GM04504 (cell line): ENCODE results near the gene CDC42.

Experiments used
- DNase-seq: peaks from one replicate; pipeline ENCODE4 v3.0.0-alpha.2; 2012; ENCODE audit warnings: low read depth

Gene CDC42

DNA sequence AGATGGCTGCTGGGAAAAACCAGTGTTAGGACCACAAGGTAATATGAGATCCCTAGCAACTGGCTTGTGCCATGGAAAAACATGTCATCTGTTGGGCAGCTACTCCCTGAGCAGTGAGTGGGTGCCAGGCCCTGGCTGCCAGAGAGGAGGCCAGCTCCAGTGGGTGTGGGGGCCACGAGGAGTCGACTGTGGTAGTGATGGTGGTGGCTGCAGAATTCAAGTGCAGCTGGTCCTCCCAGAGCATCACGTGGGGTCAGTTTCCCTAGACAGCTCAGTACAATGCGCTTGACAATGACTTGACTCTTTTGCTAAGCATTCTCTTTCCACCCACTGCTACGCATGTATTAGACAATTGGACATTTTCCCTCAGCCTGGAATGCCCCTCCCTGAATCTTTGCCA is 14.5 kb upstream of the CDC42 start:
- DNase-seq, result no peak

DNA sequence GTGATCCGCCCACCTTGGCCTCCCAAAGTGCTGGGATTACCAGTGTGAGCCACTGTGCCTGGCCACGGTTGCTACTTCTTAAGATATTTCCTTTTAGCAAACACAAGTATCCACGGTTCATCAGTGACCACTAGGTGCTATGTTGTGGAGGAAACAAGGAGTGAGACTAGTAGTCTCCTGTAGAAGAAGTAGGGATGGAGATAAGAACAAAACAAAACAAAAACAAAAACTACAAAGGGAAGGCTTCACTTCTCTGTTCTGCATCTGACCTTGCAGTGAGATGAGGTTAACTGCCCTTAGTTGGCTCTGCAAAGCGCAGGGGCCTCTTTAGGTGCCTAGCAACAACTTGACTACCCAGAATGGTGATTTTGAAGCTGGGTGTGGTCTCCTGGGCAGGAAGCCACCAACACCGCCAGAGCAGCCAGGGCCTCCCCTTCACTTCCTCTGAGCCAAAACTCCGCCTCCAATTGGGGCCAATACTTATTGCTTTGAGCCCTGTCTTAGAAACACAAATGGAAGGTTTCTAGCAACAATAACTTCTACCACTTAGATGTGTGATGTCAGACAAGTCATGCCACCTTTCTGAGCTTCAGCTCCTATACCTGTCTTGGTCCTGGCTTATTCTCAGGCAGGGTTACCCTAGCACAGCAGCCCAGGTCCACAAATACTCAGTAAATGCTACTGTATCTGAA is 12.8 kb upstream of the CDC42 start:
- no peak for DNase-seq

DNA sequence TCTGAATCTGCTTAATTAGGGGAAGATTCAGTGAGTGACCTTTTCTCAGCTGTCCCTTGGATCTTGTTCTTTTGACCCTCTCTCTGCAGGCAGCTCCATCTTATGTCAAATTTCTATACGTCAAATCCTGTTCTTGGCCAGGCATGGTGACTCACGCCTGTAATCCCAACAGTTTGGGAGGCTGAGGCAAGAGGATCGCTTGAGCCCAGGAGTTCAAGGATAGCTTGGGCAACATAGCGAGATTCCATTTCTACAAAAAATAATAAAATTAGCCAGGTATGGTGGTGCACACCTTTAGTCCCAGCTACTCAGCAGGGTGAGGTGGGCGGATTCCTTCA is 12.3 kb upstream of the CDC42 start:
- DNase-seq, result no peak

DNA sequence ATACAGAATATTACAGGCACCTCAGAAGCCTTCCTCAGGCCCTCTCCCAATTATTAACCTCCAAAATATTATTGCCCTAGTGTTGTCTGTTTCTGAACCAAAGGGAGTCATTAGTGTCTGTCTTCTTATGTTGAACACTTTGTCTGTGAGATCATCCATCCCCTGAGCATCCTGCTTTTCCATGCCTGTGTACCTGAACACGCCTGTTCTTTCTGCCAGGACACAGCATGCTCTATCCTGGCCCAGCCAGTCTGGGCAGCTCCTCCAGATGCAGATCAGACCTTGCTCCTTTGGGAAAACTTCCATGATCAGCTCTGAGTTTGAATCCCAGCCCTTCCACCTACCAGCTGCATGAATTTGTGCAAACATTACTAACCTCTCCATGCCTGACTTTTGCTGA is 11.0 kb upstream of the CDC42 start:
- no peak for DNase-seq

DNA sequence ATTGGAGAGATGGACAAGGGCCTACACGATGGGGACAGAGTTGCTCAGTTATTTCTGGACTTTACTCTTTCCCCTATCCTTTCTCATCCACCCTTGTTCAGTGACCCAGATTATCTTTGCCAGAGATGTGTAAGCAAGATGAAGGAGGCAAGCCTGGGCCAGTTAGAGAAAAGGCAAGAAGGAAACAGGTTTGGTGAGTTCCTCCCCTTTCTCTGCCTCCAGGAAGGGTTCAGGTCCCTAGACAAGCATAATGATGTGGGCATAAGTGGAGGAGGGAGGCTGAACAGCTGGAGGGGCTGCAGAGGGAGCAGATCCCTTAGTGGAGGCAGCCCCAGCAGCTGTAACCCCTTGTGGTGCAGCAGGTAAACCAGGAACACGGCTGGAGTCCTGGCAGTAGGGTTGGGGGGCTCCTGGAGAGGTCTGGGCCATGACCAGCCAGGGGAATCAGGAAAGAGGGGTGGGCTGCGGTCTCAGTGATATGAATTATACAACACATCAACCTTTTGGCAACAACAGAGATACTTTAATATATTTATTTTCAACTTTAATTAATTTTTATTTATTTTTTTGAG is 9.2 kb upstream of the CDC42 start:
- DNase-seq, result no peak

DNA sequence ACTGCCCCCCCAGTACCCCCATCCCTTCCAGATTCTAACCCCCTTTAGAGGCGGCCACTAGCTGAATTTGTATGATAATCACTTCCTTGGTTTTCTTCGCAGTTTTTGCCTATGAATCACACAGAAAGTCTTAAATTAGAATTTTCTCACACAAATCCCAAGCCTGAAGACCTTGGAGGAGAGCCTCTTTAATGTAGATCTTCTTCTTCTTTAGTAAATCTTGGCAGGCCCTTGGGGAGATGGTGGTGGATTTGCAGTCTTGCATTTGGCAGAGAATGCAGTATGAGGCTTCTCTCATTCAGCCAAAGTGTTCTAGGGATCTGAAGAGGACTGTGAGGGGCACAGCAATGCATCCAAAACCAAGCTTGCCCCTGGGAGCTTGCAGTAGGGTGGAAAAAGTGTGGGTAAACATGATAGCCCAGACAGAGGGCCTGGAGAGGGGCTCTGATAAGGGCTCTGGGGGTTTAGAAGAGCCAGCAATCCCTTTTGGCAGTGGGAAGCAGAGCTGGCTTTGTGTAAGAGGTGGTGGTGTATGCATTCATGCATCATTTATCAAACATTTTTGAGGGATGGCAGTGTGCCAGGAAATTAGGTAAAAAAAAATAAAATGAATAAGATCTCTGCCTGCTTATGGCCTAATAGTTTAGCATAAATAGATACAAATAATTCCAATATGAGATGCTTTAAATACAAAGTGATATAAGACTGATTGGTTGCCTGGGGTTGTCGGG is 7.7 kb upstream of the CDC42 start:
- DNase-seq, result no peak

DNA sequence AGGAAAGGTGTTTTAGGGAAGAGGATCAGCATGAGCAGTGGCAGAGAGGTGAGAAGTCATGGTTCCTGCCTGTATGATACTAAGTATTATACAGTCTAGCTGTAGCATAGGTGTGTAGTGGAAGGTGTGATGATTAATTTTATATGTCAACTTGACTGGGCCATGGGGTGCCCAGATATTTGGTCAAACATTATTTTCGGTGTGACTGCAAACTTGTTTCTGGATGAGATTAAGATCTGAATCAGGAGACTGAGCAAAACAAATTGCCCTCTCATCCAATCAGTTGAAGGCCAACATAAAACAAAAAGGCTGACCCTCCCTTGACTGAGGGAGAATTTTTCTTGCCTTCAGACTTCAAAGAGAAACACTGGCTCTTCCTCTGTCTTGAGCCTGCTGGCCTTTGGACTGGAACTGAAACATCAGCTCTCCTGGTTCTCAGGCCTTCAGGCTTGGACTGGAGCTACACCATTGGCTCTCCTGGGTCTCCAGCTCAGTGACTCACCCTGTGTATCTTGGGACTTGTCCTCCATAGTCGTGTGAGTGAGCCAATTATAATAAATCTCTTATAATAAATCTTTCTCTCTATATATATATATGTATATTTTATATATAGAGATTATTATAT is 6.8 kb upstream of the CDC42 start:
- no peak for DNase-seq

DNA sequence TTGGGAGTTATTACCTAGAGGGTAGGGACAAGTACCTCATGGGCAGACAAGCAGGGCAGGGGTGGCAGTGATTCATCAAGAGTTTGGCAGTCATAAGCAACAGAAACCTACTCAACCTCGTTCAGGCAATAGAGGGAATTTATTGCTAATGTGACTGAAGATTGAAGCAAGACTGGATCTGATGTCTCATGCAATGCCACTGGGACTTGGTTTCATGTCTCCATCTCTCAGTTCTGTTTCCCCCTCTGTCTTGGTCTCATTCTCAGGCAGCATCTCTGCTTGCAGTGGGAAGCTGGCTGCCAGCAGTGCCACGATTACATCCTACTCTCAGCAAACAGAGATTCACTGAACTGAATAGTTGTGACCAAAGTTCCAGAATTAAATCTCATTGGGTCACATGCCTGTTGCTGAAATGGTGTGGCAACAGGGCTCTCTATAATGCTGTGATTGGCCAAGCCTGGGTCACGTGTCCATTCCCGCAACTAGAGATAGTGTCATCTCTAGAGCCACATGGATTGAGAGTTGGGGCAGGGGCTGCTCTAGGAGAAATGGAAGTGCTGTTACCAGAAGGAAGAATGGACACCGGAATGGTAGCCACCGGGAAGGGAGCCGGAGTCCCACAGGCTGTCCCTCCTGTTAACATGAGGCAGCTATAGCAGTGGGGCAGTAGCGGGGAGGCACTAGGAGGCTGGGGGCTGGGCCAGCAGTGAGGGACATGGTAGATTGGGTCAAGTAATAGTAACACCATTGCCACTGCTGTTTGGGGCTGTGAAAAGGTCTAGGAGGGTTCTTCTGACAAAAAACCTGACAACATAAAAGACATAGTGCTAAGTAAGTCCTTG is 3.9 kb upstream of the CDC42 start:
- DNase-seq, result no peak

DNA sequence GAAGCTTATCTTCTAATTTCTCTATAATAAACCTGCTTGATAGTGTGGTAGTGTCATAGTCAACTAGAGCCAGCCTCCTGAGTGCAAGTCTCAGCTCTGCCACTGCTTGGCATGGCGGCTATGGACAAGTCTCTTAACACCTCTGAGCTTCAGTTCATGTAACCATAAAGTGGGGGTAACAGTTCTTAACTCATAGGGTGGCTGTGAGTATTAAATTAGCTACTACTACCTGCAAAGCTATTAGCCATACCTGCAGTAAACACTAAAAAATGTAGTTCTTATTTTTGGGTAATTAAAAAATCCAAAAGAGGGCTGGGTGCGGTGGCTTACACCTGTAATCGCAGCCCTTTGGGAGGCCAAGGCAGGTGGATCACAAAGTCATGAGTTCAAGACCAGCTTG is 2.2 kb upstream of the CDC42 start:
- no peak for DNase-seq

DNA sequence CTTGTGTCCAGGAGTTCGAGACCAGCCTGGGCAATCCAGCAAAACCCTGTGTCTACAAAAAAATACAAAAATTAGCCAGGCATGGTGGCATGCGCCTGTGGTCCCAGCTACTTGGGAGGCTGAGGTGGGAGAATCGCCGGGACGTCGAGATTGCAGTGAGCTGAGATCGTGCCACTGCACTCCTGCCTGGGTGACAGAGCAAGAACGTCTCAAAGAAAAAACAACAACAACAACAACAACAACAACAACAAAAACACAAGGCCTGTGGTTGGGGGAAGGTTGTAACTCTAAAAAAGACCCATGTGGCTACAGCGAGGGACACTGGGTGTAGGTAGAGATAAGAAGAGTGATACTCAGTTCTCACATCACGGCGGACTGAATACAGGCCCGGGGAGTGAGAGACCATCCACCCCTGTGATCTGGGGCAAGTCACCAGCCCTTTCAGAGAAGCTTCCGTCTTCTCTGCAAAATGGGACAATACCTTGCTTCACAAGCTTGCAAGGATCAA is 848 bp upstream of the CDC42 start:
- no peak for DNase-seq

DNA sequence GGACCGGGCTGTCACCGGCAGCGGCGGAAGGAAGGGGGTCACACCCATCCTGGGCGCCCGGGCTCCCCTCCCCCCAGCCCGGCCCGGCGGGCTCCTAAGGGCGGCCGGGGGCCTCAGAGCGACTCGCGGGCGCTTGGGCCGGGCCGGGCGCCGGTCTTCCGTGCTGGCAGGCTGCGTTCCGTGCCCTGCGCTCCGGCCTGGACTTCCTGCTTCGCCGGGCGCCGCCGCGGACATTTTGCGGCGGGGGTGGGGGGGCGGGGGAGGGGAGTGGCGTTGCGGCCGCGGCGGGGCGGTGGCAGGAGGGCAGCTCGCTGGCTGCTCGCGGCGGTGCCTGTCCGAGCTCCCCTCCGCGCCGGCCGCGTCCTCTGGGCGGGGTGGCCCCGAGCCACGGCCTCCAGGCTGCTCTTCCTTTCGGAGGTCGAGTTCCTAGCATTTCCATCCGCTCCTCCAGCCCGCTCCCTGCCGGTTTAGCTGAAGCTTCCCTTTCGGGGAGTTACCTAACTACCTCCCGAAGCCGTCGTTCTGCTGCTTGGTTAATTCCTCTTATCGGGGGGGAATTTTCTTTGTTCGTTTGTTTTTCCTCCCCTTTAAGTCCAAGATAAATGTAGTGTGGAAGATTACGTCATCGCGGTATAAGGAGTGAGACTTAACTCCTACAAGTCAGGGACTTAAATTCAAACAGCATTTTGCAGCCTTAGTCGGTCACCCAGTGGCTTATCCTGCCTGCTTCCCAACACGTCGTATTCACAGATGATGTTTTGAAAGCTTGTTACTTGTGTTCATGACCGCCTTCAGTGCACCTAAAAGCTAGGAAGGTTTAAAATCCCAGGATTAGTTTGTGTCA is 730 bp downstream of the CDC42 start:
- no peak for DNase-seq

DNA sequence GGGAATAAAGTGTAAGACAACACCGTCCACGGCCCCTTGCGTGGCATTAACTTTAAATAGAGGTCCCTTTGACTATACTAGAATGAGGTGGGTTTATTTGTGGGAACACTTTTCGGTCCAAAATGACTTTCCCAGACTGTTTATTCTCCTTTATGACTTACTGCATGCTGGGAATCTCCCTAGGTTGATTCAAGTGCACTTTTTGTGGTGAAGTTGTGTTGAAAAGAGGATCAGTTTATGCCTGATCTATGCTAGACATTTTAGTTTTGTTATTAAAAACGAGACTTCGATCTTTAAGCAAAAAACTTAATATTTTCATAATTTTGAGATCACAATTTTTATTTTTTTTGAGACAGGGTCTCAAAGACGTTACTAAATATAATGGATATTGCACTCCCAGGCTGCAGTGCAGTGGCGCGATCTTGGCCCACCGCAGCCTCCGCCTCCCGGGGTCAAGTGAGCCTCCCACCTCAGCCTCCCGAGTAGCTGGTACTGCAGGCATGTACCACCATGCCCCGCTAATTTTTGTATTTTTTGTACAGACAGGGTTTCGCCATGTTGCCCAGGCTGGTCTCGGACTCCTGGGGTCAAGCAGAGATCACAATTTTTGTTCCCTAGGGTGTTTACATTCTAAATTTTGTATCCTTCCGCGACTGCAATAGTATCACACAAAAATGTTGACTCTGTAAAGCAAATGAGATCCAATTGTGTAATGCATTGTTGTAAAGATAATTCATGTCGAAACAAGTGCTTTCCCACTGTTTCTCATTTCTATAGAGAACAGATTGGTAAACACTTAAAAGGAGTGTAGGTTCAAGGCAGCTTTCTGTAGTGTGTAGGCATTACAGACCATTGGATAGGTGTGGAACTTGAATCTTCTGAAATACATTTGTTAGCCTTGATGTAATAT is 1.6 kb downstream of the CDC42 start:
- no peak for DNase-seq

DNA sequence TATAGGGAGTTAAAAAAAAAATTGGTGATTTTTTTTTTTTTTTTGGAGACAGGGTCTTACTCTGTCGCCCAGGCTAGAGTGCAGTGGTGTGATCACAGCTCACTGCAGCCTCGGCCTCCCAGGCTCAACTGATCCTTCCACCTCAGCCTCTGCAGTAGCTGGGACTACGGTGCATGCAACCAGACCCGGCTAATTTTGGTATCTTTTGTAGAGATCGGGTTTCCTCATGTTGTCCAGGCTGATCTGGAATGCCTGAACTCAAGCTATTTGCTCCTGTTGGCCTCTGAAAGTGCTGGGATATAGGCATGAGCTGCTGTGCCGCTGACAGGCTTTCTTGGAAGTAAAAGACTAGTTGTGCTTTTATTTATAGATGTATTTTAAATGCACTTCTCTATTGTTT is 3.0 kb downstream of the CDC42 start:
- DNase-seq, result no peak

DNA sequence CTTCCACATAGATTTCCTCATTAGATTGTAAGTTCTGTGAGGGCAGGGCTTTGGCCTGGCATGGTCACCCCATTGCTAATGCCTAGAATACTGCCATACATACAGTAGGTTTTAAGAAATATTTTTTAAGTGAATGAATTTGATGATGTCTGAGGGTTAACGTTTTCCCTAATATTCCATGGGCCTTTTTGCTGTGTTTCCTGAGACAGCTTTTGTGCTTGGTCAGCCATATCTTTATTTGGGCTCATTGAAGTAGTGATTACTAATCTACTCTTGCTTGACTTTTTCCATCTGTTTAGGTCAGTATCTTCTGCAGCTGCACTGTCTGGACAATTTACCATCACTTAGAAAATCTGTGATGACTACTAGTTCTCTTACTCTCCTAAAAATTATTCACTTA is 3.5 kb downstream of the CDC42 start:
- no peak for DNase-seq

DNA sequence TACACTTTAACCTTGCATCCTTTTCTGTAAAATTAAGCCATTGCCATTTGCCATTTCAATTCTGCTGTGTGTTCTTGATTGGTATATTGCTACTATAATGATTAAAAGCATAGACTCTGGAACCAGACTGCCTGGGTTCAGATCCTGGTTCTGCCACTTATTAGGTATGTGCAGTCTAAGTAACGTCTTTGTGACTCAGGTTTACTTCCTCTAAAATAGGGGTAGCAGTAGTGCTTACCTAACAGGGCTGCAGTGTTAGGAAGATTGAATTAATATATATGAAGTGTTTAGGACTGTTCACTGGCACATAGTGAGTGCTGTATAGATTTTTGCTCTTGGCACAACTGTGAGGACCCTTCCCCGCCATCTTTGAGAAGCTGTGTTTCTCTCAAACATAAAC is 4.4 kb downstream of the CDC42 start:
- no peak for DNase-seq

DNA sequence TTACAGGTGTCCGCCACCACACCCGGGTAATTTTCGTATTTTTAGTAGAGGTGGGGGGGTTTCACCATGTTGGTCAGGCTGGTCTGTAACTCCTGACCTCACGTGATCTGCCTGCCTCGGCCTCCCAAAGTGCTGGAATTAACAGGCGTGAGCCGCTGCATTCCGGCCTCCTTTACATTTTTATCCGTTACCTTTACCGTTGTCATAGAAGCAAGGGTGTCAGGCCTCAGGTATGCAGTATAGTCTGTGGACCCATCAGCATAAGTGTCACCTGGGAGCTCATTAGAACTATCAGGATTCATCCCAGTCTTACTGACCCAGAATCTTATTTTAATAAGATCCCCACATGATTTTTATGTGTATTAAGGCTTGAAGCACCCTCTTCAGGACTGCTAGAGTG is 5.4 kb downstream of the CDC42 start:
- no peak for DNase-seq

DNA sequence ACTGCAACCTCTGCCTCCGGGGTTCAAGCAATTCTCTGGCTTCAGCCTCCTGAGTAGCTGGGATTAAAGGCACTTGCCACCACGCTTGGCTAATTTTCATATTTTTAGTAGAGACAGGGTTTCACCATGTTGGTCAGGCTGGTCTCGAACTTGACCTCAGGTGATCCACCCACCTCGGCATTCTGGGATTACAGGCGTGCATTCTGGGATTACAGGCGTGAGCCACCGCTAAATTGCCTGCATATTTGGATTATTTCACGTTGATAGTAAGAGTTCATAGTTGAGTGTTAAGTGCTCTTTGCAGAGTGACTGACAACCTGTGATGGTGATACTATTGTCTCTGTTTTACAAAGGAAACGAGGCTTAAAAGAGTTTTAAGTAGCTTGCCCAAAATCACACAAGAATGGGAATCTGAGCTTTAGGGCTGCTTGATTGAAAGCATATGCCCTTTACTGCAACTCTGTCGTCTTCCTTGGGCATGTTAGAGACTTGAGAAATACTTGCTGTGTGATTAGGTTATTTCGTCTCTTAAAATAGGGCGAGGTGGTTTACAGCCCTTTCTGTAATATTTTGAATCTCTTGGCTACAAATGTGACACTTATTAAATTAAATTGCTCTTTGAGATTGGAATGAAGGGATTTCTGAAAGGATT is 12.4 kb downstream of the CDC42 start:
- no peak for DNase-seq

DNA sequence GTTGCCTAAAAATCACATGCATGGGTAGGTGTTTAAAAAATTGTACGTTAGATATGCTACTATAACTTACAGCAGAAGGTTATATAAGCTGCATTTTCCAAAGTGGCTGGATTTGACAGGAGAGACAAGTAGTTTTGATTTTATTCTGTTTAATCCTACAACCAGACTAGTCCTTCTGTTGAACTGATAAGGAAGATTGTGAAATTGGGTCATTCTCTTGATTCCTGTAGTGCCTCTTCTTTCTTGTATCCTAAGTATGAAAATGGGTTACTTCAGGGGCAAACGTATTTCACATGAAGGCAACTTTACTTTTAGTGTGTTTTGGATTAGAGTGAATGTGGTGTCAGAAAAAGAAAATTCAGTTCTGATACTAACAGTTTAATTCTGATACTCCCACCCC is 19.0 kb downstream of the CDC42 start:
- DNase-seq, result no peak

DNA sequence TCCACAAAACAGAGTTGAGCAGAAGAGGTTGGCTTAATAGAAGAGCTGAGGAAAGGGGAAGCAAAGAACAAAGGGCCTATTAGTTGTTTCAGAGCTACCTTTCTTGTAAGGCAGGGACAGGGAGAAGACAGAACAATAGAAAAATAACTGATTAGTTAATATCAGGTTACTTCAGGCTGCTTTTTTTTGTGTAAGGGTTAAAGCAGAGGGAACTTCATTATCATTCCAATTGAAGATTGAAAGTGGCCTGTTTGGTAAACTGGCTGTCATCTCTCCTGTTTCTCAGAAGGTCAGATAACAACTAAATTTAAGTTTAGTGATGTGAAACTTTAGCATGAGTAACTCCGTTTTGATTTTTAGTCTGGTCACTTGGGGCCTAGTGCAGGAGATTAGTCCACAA is 22.3 kb downstream of the CDC42 start:
- DNase-seq, result no peak

DNA sequence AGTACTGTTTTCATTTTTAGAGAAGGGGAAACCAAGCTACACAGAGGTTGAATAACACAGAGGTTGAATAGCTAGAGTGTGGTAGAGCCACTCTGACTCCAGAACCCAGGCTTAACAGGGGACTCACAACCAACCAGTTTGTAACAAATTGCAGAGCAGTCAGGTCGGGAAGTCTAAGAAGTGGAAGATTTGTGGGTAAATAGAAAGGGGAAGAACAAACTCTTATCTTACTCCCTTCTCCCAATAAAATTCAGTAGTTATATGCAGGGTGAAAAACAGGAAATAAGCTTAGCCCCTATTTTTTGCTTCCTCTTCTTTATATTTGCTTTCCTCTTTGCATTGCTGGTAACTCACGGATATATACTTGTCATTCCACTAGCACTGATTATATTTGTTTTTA is 23.2 kb downstream of the CDC42 start:
- DNase-seq, result no peak
